Uterus (tissue), 4 donors: Measurements from ENCODE around the gene ZDHHC4. TPM values are rescaled to one million over a fixed set of nuclear protein-coding genes. Genes with fewer than 3 reads are reported as not detected.

Experiments
- DNase-seq, 2 donors: peaks; one replicate each; pipeline ENCODE4 v3.0.0-alpha.2; 2019 to 2020
- H3K27ac ChIP-seq, 2 donors: fragments of 200-600 bp; sonication (generic); 1 replicate in 1 of 2; 2 replicates in 1 of 2; pipeline ENCODE4 v1.5.1; 2016 to 2018
- H3K27me3 ChIP-seq, 2 donors: fragments of 200-600 bp; sonication (generic); one replicate each; pipeline ENCODE4 v1.5.1; 2018 to 2019; ENCODE audit warnings: control low read depth in 1 of 2
- H3K36me3 ChIP-seq, 2 donors: fragments of 200-600 bp; sonication (generic); one replicate each; pipeline ENCODE4 v1.5.1; 2019; ENCODE audit warnings: control low read depth in 1 of 2
- H3K4me1 ChIP-seq, 2 donors: fragments of 200-600 bp; sonication (generic); one replicate each; pipeline ENCODE4 v1.5.1; 2018 to 2019; ENCODE audit warnings: control low read depth in 1 of 2
- H3K4me3 ChIP-seq, 2 donors: fragments of 200-600 bp; sonication (generic); 1 replicate in 1 of 2; 2 replicates in 1 of 2; pipeline ENCODE4 v1.5.1; 2018 to 2019; ENCODE audit warnings: mild to moderate bottlenecking in 1 of 2
- H3K9me3 ChIP-seq, 2 donors: fragments of 200-600 bp; sonication (generic); one replicate each; pipeline ENCODE4 v1.5.1; 2019; ENCODE audit warnings: control low read depth in 1 of 2
- POLR2A ChIP-seq, 2 donors: fragments of 450-650 bp; IDR thresholded peaks; one replicate each; pipeline ENCODE4 v1.6.1; 2016; ENCODE audit warnings: antibody characterized with exemption in 2 of 2, mild to moderate bottlenecking in 1 of 2, moderate library complexity in 1 of 2
- intact Hi-C: fragments of 100-400 bp; cut with DNase I; formaldehyde crosslinking; loops from one replicate; pipeline ENCODE4 v1.15.1; 2023; ENCODE audit warnings: low total_unique reads
- total RNA-seq, 4 donors: library from RNA; depleted of rRNA in 3 of 4; stranded (reverse); fragments of >200 nt in 3 of 4; gene quantifications; one replicate each; pipeline versions ENCODE4 v1.1.0 to v1.2.4, GENCODE V29; 2014 to 2023
- TF ChIP-seq, protein P1 (sequence below), 4 experiments: fragments of 200-600 bp in 2 of 4; fragments of 450-650 bp in 2 of 4; sonication (generic) in 2 of 4; IDR thresholded peaks; one replicate each; pipeline ENCODE4 v1.5.1; 2016 to 2019; ENCODE audit warnings: antibody characterized with exemption in 4 of 4, mild to moderate bottlenecking in 2 of 4, moderate library complexity in 1 of 4
- donor health status: DM: yes; HTN: yes; CAD: no.

The ZDHHC4 gene
- total RNA-seq, 4 donors from 2014 or later = 13.1 to 48.2 (median 37.0) TPM

DNA sequence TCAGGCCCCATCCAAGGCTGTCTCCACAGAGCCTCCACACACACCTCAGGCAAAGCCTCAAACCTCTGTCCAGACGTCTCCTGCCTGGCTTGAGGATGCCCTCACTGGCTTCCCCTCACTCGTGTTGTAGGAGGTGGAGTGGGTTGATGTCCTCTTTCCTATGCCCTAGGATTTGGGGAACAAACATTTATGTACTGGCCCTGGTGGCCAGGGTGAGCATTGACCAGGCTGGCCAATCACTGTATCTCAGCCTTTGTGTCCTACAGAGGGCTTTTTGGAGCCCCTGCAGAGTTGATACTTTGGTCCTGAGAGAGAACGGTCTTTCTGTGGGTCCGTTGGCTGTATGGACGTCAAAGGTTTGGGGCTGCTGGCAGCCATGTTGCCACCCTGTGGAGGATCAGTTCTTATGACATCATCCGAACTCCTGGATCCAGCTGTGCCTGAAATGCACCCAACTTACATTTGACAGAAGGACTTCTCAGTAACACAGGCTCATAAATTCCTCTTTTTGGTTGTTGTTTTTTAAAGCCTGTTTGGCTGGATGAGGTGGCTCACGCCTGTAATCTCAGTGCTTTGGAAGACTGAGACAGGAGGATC is 23.7 kb upstream of the ZDHHC4 start:
- H3K27ac ChIP-seq = no peak overlapping the region
- intact Hi-C loops = no loop called here
- no peaks in the 10 kb centered on the region for H3K27me3 ChIP-seq
- no peak for DNase-seq
- H3K4me1 ChIP-seq = no peaks in the 10 kb centered on the region
- no peaks in the 10 kb centered on the region for H3K9me3 ChIP-seq
- TF ChIP-seq POLR2A (IDR thresholded peaks at IDR 0.05) = no peak
- TF ChIP-seq, protein P1, sequence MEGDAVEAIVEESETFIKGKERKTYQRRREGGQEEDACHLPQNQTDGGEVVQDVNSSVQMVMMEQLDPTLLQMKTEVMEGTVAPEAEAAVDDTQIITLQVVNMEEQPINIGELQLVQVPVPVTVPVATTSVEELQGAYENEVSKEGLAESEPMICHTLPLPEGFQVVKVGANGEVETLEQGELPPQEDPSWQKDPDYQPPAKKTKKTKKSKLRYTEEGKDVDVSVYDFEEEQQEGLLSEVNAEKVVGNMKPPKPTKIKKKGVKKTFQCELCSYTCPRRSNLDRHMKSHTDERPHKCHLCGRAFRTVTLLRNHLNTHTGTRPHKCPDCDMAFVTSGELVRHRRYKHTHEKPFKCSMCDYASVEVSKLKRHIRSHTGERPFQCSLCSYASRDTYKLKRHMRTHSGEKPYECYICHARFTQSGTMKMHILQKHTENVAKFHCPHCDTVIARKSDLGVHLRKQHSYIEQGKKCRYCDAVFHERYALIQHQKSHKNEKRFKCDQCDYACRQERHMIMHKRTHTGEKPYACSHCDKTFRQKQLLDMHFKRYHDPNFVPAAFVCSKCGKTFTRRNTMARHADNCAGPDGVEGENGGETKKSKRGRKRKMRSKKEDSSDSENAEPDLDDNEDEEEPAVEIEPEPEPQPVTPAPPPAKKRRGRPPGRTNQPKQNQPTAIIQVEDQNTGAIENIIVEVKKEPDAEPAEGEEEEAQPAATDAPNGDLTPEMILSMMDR (IDR thresholded peaks at IDR 0.05) = no peak
- no peaks in the 10 kb centered on the region for H3K36me3 ChIP-seq
- H3K4me3 ChIP-seq = no peak overlapping the region

DNA sequence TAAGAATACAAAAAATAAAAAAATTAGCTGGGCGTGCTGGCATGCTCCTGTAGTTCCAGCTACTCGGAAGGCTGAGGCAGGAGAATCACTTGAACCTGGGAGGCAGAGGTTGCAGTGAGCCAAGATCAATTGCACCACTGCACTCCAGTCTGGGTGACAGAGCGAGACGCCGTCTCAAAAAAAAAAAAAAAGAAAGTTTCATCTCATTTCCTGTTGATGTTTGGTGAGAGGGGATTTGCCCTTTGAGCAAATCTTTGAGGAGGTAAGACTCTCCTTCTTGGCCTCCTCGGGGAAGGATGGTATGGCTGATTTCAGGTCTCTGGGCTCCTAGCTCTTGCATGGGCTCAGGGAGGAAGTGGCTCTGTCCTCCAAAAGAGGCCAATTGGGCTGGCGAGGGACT is 22.4 kb upstream of the ZDHHC4 start:
- Histone ChIP-seq H3K9me3 (no peaks in the 10 kb centered on the region), H3K36me3 (no peaks in the 10 kb centered on the region), H3K4me3 (no peak overlapping the region), H3K27me3 (no peaks in the 10 kb centered on the region), H3K27ac (no peak overlapping the region), H3K4me1 (no peaks in the 10 kb centered on the region)
- no peak for DNase-seq
- intact Hi-C loops = no loop called here
- TF ChIP-seq, protein P1 (IDR thresholded peaks at IDR 0.05) = no peak
- TF ChIP-seq POLR2A (IDR thresholded peaks at IDR 0.05) = no peak

DNA sequence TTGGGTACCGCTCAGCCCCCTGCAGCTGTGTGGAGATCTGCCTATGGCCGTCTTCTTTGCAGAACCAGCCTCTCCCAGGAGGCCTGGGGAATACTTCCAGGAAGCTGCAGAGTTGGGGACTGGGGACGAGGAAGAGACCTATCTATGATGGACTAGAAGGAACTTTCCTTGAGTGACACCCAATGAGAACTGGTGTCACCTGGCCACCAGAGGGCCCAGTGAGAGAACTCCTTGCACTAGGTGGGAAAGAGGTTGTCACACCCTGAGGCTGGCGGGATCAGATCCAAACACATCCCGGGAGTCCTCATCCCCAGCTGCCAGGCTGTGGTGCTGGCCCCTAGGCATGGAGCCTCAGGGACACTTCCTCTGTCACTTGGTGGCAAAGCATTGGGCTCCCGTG is 21.1 kb upstream of the ZDHHC4 start:
- no peak for TF ChIP-seq POLR2A (IDR thresholded peaks at IDR 0.05)
- TF ChIP-seq, protein P1 (IDR thresholded peaks at IDR 0.05) = no peak
- H3K36me3 ChIP-seq = no peaks in the 10 kb centered on the region
- H3K4me3 ChIP-seq = no peak overlapping the region
- intact Hi-C loops = no loop called here
- no peak overlapping the region for H3K27ac ChIP-seq
- DNase-seq = no peak
- H3K27me3 ChIP-seq = no peaks in the 10 kb centered on the region
- H3K9me3 ChIP-seq = no peaks in the 10 kb centered on the region
- no peaks in the 10 kb centered on the region for H3K4me1 ChIP-seq

DNA sequence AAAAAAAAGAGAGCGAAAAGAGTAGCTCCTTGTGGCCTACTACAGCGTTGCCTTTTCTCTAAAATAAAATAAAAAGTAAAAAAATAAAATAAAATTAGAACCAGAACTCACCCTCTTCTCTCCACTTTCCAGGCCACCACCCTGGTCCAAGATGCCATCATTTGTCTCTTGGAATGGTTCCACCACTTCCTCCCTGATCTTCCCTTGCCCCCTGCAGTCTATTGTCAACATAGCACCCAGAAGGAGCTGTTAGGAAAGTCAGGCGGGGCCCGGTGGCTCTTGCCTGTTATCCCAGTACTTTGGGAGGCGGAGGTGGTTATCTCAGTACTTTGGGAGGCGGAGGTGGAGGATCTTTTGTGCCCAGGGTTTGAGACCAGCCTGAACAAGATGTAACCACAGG is 18.4 kb upstream of the ZDHHC4 start:
- Histone ChIP-seq H3K27ac (no peak overlapping the region), H3K4me1 (no peaks in the 10 kb centered on the region), H3K9me3 (no peaks in the 10 kb centered on the region), H3K36me3 (no peaks in the 10 kb centered on the region), H3K4me3 (no peak overlapping the region), H3K27me3 (no peaks in the 10 kb centered on the region)
- intact Hi-C loops = no loop called here
- no peak for DNase-seq
- TF ChIP-seq POLR2A (IDR thresholded peaks at IDR 0.05) = no peak
- TF ChIP-seq, protein P1 (IDR thresholded peaks at IDR 0.05) = no peak

DNA sequence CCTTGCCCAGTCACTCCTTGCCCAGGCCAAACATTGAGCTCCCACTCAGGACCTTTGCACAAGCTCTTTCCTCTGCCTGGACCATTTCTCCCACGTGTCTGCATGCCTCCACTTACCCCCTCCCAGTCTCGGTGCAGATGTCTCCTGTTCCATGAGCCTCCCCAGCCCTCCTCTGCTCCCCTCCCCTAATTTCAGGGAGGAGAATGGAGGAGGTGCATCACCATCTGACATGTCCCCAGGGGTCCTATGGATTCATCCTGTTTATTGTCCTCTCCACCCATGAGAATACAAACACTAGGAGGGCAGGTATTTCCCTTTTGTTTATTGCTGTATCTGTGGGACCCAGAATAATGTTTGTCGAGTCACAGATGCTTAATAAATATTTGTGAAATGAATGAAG is 17.4 kb upstream of the ZDHHC4 start:
- no peaks in the 10 kb centered on the region for H3K27me3 ChIP-seq
- no peaks in the 10 kb centered on the region for H3K9me3 ChIP-seq
- TF ChIP-seq, protein P1 (IDR thresholded peaks at IDR 0.05) = no peak
- no peak for TF ChIP-seq POLR2A (IDR thresholded peaks at IDR 0.05)
- no peak overlapping the region for H3K4me3 ChIP-seq
- no peaks in the 10 kb centered on the region for H3K36me3 ChIP-seq
- intact Hi-C loops = no loop called here
- no peak overlapping the region for H3K27ac ChIP-seq
- H3K4me1 ChIP-seq = no peaks in the 10 kb centered on the region
- DNase-seq = no peak
